ENCODE results near the gene NAV2. TPM values are rescaled to one million over a fixed set of nuclear protein-coding genes. Genes with fewer than 3 reads are reported as not detected.
A peak's percentile ranks its signal among the peaks of the same experiment; 100 is the strongest.

The NAV2 gene
- total and polyA plus RNA-seq, 12 donors = 6.9 to 34.7 (median 20.2) TPM

DNA sequence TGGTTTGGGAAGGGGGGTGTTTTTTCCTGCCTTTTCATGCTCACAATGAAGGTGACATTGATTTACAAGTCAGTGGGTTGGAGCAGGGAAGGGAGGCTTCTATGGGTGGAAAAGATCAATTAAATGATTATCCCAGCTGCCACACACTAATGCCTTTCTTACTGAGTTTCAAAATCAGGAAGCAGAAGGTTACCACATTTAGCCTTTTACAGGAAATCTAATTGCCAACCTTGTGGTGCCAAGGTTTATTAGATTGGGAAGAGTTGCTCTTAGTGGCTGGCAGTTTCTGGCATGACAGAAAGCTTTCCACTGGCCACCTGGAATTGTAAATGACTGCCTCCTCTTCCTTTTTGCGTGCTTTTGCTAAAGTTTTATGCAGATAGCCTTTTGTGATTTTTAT is 98.7 kb downstream of the NAV2 start:
- H3K27ac ChIP-seq = no peak overlapping the region
- DNase-seq = no peak
- no peak for ATAC-seq
- intact Hi-C loops (cut with DNase I) = loop anchor here in 2 of 10 donors (10.0 kb wide), 1 partner anchor 93 kb away; no protein-coding TSS in a partner anchor
- no peaks in the 10 kb centered on the region for H3K27me3 ChIP-seq
- 84 to 89% methylated on average over 1 of the region's 1 CpG for WGBS, 2 donors
- no peaks in the 10 kb centered on the region for H3K9me3 ChIP-seq
- TF ChIP-seq, protein P1, sequence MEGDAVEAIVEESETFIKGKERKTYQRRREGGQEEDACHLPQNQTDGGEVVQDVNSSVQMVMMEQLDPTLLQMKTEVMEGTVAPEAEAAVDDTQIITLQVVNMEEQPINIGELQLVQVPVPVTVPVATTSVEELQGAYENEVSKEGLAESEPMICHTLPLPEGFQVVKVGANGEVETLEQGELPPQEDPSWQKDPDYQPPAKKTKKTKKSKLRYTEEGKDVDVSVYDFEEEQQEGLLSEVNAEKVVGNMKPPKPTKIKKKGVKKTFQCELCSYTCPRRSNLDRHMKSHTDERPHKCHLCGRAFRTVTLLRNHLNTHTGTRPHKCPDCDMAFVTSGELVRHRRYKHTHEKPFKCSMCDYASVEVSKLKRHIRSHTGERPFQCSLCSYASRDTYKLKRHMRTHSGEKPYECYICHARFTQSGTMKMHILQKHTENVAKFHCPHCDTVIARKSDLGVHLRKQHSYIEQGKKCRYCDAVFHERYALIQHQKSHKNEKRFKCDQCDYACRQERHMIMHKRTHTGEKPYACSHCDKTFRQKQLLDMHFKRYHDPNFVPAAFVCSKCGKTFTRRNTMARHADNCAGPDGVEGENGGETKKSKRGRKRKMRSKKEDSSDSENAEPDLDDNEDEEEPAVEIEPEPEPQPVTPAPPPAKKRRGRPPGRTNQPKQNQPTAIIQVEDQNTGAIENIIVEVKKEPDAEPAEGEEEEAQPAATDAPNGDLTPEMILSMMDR (IDR thresholded peaks at IDR 0.05) = no peak
- no peaks in the 10 kb centered on the region for H3K36me3 ChIP-seq
- H3K4me1 ChIP-seq = peaks cover 0 to 77% (median 30%) of the 10 kb centered on the region in 9 donors
- H3K4me3 ChIP-seq = no peak overlapping the region

DNA sequence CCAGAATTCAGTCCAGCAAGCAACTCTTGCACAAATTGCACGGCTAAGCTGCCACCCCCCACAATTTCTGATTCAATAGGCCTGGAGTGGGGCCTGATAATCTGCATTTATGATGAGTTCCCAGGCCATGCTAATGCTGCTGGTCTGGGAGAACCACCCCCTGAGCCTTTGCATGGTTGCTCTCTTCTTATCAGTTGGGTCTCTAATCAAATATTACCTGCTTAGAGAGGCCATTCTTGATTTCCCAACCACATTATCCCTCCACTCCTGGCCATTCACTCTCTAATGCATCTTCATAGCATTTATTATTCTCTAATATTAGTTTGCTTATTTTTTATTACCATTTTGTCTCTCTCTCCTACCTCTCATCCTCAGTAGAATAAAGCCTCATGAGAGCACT is 99.5 kb downstream of the NAV2 start:
- DNase-seq (no peak), ATAC-seq (no peak)
- Histone ChIP-seq H3K27ac (no peak overlapping the region), H3K4me1 (peaks cover 0 to 77% (median 30%) of the 10 kb centered on the region in 9 donors), H3K36me3 (no peaks in the 10 kb centered on the region), H3K27me3 (no peaks in the 10 kb centered on the region), H3K4me3 (no peak overlapping the region), H3K9me3 (no peaks in the 10 kb centered on the region)
- intact Hi-C loops (cut with DNase I) = loop anchor here in 2 of 10 donors (10.0 kb wide), 1 partner anchor 93 kb away; no protein-coding TSS in a partner anchor
- WGBS, 2 donors = 91 to 100% methylated on average over 1 of the region's 1 CpG
- TF ChIP-seq, protein P1 (IDR thresholded peaks at IDR 0.05) = no peak

DNA sequence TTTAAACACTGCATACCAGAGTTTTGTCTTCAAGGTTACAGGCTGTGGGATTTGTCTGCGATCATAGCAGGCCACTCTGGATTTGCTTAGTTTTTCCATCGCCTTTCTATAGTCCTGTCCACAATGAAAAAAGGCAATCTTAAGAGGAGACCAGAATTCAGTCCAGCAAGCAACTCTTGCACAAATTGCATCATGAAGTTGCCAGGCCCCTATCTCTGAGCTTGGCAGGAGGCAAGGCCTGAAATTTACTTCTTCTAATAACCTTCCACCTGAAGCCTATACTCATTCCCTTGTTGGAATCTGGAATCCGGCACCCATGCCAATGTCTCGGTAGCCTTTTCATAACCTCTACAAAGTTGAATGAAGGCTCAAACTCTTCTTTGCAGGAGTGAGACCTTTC is 100.1 kb downstream of the NAV2 start:
- H3K9me3 ChIP-seq = no peaks in the 10 kb centered on the region
- H3K27ac ChIP-seq = peak overlapping the region in 2 of 10 donors; percentile 50 to 62
- H3K27me3 ChIP-seq = no peaks in the 10 kb centered on the region
- intact Hi-C loops (cut with DNase I) = loop anchor here in 2 of 10 donors (10.0 kb wide), 1 partner anchor 92 kb away; no protein-coding TSS in a partner anchor
- 83 to 86% methylated on average over 4 of the region's 4 CpGs for WGBS, 2 donors
- peaks cover 0 to 79% (median 30%) of the 10 kb centered on the region in 9 donors for H3K4me1 ChIP-seq
- no peak overlapping the region for H3K4me3 ChIP-seq
- H3K36me3 ChIP-seq = no peaks in the 10 kb centered on the region
- DNase-seq = no peak
- TF ChIP-seq, protein P1 (IDR thresholded peaks at IDR 0.05) = no peak
- ATAC-seq = no peak

DNA sequence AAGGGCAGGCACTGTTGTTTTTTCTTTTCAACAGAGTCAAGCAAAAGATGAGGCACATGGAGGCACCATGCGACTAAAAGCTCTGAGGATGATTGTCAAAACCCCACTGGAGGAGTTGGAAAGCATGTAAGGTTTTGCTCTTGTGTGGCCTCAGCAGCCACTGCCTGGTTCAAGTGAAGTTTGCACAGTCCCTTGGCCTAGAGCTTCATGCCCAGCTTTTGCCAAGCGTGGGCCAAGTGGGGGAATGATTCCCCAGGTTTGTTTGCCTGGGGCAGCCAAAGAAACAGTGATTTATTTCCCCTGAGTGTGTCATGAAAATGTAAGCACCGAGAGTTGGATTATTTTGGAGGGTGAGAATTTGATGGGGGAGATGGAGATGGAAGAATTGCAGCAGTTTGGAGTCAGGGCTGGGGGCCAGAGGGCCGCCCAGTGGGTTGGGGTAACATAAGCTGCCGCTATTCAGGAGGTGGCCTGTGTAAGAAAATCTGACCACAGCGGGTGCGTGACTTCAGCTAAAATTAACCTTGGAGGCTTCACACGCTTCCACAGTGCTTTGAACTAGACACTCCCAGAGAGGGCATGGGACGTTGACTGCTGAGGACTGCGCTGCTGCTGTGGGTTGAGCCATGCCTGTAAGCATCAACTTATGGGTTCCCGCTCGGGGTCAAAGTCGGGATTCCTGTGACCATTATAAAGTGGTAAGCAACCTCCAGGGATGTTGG is 100.7 kb downstream of the NAV2 start:
- ATAC-seq = peak; percentile 49 to 87 (median 70)

More for the DNA sequence above, 100.7 kb downstream of the NAV2 start:
- intact Hi-C loops (cut with DNase I) = loop anchor here in 2 of 10 donors (10.0 kb wide), 1 partner anchor 91 kb away; no protein-coding TSS in a partner anchor
- Histone ChIP-seq H3K4me1 (peaks cover 0 to 75% (median 30%) of the 10 kb centered on the region in 9 donors), H3K36me3 (no peaks in the 10 kb centered on the region), H3K9me3 (no peaks in the 10 kb centered on the region), H3K27ac (peak overlapping the region in 7 of 10 donors; percentile 26 to 62 (median 44)), H3K27me3 (no peaks in the 10 kb centered on the region), H3K4me3 (no peak overlapping the region)
- TF ChIP-seq, protein P1 (IDR thresholded peaks at IDR 0.05) = no peak
- DNase-seq = peak; percentile 16 to 18
- 51 to 66% methylated on average over 13 of the region's 13 CpGs for WGBS, 2 donors

All from heart right ventricle (tissue), 16 donors.